HG02759 (cell line): Measurements from ENCODE around the gene ZNF195.
"Not testable (repeated sequence)": the region's sequence is repeated elsewhere in the genome, so short reads cannot be mapped to it uniquely, and the experiment has no call there.

Experiments
- ATAC-seq: cut with Tn5 transposase; IDR thresholded peaks from one replicate; pipeline ENCODE4 v1.9.1; 2021; ENCODE audit warnings: mild to moderate bottlenecking, moderate library complexity; ENCODE audit not compliant: unreplicated experiment

ZNF195 gene

GRCh38 chr11:3378426-3379423 is at the start of gene ZNF195:
TSS of gene ZNF195 (minus strand) at chr11:3379146. CDS start at chr11:3379040, 106 bp downstream.
- ATAC-seq, result peak; percentile 99

- not testable (repeated sequence) for ATAC-seq
Measured at GRCh38 chr11:3428076-3428475, 49.1 kb upstream of the ZNF195 start.

GRCh38 chr11:3426541-3426940 is 47.6 kb upstream of the ZNF195 start:
- ATAC-seq, result not testable (repeated sequence)

- not testable (repeated sequence) for ATAC-seq
Measured at GRCh38 chr11:3423928-3424327, 45.0 kb upstream of the ZNF195 start.

- ATAC-seq, result not testable (repeated sequence)
Measured at GRCh38 chr11:3423138-3423731, 44.3 kb upstream of the ZNF195 start.

GRCh38 chr11:3422380-3423137 is 43.6 kb upstream of the ZNF195 start:
- peak; percentile 98 for ATAC-seq

- peak; percentile 9 for ATAC-seq
Measured at GRCh38 chr11:3421608-3422379, 42.8 kb upstream of the ZNF195 start.

- ATAC-seq, result not testable (repeated sequence)
Measured at GRCh38 chr11:3420281-3421042, 41.5 kb upstream of the ZNF195 start.

- not testable (repeated sequence) for ATAC-seq
Measured at GRCh38 chr11:3419496-3419895, 40.5 kb upstream of the ZNF195 start.

- ATAC-seq, result not testable (repeated sequence)
Measured at GRCh38 chr11:3417047-3417446, 38.1 kb upstream of the ZNF195 start.

- not testable (repeated sequence) for ATAC-seq
Measured at GRCh38 chr11:3415301-3415700, 36.4 kb upstream of the ZNF195 start.

GRCh38 chr11:3413666-3414065 is 34.7 kb upstream of the ZNF195 start:
- not testable (repeated sequence) for ATAC-seq

- ATAC-seq, result no peak
Measured at GRCh38 chr11:3412837-3413236, 33.9 kb upstream of the ZNF195 start.

- ATAC-seq, result not testable (repeated sequence)
Measured at GRCh38 chr11:3408722-3409121, 29.8 kb upstream of the ZNF195 start.

GRCh38 chr11:3408058-3408605 is 29.2 kb upstream of the ZNF195 start:
- ATAC-seq, result not testable (repeated sequence)

GRCh38 chr11:3406937-3407336 is 28.0 kb upstream of the ZNF195 start:
- ATAC-seq, result not testable (repeated sequence)

GRCh38 chr11:3406223-3406875 is 27.4 kb upstream of the ZNF195 start:
- ATAC-seq, result not testable (repeated sequence)

GRCh38 chr11:3404076-3404925 is 25.4 kb upstream of the ZNF195 start:
- ATAC-seq, result not testable (repeated sequence)
